ENCODE data around the gene ELP4.
"Not testable (repeated sequence)": the region's sequence is repeated elsewhere in the genome, so short reads cannot be mapped to it uniquely, and the experiment has no call there.

Gene ELP4

GRCh38 chr11:31555938-31556337 is 46.4 kb downstream of the ELP4 start:
- DNase-seq (ENCODE audit: low read depth in 2 of 2): no peak

- no peak for DNase-seq (ENCODE audit: low read depth in 2 of 2)
These were observed 48.4 kb downstream of the ELP4 start for GRCh38 chr11:31558001-31558400.

GRCh38 chr11:31560842-31561476 is 51.4 kb downstream of the ELP4 start:
- DNase-seq (ENCODE audit: low read depth in 2 of 2): no peak

- not testable (repeated sequence) for DNase-seq (ENCODE audit: low read depth in 2 of 2)
These were observed 55.0 kb downstream of the ELP4 start for GRCh38 chr11:31564517-31564916.

DNA sequence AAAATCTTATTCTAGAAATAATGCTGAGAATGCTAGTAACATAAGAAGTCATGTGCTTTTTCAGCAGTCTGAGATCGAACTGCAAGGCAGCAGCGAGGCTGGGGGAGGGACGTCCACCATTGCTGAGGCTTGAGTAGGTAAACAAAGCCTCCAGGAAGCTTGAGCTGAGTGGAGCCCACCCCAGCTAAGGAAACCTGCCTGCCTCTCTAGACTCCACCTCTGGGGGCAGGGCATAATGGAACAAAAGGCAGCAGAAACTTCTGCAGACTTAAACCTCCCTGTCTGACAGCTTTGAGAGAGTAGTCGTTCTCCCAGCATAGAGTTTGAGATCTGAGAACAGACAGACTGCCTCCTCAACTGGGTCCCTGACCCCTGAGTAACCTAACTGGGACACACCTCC is 64.6 kb downstream of the ELP4 start:
- not testable (repeated sequence) for DNase-seq (ENCODE audit: low read depth in 2 of 2)

DNA sequence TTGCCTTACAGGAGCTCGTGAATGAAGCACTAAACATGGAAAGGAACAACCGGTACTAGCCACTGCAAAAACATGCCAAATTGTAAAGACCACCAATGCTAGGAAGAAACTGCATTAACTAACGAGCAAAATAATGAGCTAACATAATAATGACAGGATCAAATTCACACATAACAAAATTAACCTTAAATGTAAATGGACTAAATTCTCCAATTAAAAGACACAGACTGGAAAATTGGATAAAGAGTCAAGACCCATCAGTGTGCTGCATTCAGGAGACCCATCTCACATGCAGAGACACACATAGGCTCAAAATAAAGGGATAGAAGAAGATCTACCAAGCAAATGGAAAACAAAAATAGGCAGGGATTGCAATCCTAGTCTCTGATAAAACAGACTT is 66.2 kb downstream of the ELP4 start:
- DNase-seq (ENCODE audit: low read depth in 2 of 2): not testable (repeated sequence)

DNA sequence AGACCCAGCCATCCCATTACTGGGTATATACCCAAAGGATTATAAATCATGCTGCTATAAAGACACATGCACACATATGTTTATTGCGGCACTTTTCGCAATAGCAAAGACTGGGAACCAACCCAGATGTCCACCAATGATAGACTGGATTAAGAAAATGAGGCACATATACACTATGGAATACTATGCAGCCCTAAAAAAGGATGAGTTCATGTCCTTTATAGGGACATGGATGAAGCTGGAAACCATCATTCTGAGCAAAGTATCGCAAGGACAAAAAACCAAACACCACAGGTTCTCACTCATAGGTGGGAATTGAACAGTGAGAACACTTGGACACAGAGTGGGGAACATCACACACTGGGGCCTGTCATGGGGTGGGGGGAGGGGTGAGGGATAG is 69.8 kb downstream of the ELP4 start:
- DNase-seq (ENCODE audit: low read depth in 2 of 2): not testable (repeated sequence)

DNA sequence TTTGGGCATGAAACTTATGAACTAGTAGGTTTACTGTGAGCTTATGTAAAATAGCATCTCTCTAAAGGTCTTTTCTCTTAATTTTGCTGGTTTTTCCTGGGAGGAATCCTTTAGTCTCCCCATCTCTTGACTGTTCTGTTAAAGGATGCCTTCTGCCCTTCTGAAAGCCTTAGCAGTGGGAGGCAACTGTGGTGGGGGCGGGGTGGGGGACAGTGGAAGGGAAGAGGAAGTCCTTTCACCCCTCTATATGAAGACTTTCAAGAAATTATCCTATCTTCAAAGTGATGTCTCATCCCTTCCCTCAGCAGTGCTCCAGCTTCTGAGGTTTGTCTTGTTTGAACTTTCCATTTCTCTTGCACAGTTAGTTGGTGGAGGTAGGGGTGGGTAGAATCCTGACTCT is 73.1 kb downstream of the ELP4 start:
- no peak for DNase-seq (ENCODE audit: low read depth in 2 of 2)

GRCh38 chr11:31598454-31598853 is 88.9 kb downstream of the ELP4 start:
- no peak for DNase-seq (ENCODE audit: low read depth in 2 of 2)

GRCh38 chr11:31601635-31602282 is 92.2 kb downstream of the ELP4 start:
- DNase-seq (ENCODE audit: low read depth in 2 of 2): no peak

- DNase-seq (ENCODE audit: low read depth in 2 of 2): no peak
These were observed 97.3 kb downstream of the ELP4 start for GRCh38 chr11:31606893-31607292.

DNA sequence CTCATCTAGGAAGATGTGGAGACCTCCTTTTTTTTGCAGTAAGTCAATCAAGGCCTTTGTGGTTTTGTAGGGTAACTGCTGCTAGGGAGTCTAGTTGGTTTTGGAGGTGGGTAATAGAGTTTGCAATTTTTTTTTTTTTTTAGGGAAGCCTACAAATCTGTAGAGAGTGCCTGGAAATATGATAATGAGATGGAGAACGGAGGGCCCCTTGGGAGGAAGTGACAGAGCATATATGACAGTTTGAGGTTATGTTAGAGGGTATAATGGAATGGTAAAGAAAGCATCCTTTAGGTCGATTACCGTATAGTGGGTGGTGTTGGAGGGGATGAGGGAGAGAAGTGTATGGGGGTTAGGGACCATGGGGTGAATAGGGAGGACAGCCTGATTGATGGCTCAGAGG is 98.3 kb downstream of the ELP4 start:
- DNase-seq (ENCODE audit: low read depth in 2 of 2): no peak

DNA sequence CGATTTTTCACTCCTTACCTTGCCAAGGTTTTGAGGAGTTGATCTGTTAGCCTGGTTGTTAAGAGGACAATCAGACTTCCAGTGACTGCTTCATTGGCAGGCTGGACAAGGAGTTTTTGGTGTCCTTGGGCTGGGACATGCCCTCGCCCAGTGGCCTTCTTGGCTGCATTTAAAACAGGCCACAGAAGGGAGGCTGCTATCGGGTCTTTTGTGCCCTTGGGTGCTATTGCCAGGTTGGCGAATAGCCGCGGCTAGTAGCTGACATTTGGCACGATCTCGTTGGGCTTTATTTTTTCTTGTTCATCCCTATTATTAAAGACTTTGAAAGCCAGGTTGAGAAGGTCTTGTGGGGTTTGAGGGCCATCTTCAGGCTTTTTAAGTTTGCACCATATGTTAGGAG is 99.4 kb downstream of the ELP4 start:
- DNase-seq (ENCODE audit: low read depth in 2 of 2): no peak

DNA sequence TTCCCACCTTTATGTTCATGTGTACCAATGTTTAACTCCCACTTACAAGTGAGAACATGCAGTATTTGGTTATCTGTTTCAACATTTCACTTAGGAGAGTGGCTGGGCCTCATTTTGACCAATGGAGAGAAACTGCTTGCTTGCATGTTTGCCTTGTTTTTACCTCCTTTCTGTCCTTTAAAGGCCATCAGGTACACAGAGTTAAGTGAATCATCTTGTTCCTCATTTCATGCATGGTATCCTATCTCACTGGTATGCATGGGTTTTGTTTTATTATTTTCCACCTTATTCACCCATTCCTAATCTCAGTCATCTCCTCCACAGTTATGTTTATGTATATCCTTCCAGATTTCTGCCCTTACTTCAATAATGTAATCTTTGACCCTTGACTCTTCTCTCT is 101.0 kb downstream of the ELP4 start:
- no peak for DNase-seq (ENCODE audit: low read depth in 2 of 2)

DNA sequence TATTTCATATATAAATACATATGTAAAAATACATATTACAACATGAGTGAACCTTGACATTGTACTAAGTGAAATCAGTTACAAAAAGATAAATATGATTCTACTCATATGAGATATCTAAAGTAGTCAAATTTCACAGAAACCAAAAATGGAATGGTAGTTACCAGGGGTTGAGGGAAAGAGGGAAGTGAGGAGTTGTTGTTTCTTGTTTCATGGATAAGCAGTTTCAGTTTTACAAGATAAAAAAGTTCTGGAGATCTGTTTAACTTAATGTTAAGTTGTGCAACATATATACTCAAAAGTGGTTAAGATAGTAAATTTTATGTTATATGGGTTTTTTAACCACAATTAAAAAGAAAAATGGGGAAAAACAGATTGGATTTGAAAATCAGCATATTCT is 107.7 kb downstream of the ELP4 start:
- DNase-seq (ENCODE audit: low read depth in 2 of 2): no peak

GRCh38 chr11:31619980-31620379 is 110.4 kb downstream of the ELP4 start:
- DNase-seq (ENCODE audit: low read depth in 2 of 2): no peak

- no peak for DNase-seq (ENCODE audit: low read depth in 2 of 2)
These were observed 110.9 kb downstream of the ELP4 start for GRCh38 chr11:31620434-31620833.

DNA sequence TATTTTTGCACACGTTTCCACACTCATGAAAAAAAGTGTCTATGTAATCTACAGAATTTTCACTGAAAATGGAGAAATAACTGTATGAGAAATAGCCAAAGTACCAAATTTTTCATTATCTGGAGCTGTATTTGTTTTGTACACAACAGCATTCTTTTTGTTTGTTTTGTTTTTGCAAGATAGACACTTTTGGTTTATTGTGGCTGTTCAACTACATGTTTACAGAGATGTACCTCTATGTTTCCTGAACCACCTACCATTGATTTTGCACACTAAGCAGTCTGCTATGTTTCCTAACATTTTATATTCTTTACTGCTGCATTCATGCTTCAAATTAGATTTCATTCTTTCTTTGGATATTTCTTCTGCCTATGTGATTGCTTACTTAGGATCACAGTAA is 116.3 kb downstream of the ELP4 start:
- DNase-seq (ENCODE audit: low read depth in 2 of 2): no peak

- DNase-seq (ENCODE audit: low read depth in 2 of 2): no peak
These were observed 118.5 kb downstream of the ELP4 start for GRCh38 chr11:31628111-31628510.

- DNase-seq (ENCODE audit: low read depth in 2 of 2): no peak
These were observed 127.4 kb downstream of the ELP4 start for GRCh38 chr11:31636983-31637382.

DNA sequence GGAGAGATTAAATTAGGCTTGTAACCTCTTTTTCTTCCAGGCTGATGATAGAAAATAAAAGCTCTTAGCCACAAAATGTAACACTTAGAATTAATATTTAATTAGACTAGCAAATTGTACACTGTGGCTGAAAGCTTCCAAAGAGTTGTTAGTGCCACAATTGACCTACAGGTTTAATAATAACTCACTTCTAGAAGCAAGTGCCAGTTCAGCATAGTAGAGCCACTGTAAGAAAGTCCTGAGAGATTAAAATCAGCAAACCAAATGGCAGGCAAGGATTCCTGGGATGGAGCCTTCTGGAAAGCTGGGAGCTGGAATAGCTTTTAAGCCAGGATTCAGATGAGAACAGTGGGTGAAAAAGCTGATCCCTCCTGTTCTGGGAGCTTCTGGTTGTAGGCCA is 131.0 kb downstream of the ELP4 start:
- DNase-seq (ENCODE audit: low read depth in 2 of 2): no peak

- no peak for DNase-seq (ENCODE audit: low read depth in 2 of 2)
These were observed 132.0 kb downstream of the ELP4 start for GRCh38 chr11:31641477-31642062.

DNA sequence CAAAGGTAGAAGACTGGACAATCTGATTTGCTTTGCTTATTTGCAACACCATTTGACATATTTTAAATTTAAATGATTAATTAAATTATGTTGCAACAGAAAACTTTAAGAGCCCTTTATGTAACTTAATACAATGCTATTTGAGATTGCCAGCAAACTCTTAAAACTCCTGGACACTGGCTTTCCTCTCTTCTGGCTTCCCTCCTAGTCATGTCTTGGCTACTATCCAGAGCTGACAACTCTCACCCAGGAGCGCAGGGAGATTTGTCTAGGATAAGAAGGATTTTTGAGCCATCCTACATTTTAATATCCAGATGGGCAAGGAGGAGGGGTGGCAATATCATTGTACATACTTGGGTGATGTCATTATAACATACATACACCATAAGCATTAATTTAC is 134.3 kb downstream of the ELP4 start:
- DNase-seq (ENCODE audit: low read depth in 2 of 2): no peak

DNA sequence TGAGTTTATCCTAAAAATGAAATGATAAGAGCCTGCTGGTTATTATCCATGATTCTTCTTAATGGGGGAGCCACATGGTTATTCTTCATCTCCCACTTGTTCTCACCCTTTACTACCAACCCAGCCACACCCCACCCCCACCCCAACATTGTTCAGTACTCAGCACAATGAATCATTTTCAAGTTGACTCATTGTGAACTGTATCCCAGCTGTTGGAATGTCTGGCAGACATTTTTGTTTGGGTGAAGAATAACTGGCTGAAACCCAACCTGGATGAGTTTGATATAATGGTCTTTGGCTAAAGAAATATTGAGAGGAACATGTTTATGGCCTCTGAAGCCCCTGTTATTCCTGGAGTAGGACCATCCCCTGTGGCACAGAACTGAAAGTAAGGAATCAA is 136.2 kb downstream of the ELP4 start:
- no peak for DNase-seq (ENCODE audit: low read depth in 2 of 2)

All from activated CD4-positive, alpha-beta T cell treated with anti-CD3 and anti-CD28 coated beads for 24 hours (primary cell).